Measurements from ENCODE around the gene EMC6.
A peak's percentile ranks its signal among the peaks of the same experiment; 100 is the strongest.

Gene EMC6

DNA sequence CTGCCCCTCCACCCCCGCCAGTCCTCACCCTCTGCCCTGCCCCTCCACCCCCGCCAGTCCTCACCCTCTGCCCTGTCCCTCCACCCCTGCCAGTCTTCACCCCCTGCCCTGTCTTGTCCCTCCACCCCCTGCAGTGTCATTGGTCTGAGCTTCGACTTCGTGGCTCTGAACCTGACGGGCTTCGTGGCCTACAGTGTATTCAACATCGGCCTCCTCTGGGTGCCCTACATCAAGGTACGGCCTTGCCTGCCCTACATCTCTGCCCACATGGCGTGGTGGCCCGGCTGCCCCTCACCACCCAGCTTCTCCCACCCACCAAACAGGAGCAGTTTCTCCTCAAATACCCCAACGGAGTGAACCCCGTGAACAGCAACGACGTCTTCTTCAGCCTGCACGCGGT, 12.3 kb upstream of the EMC6 start:
- no peak for DNase-seq (ENCODE audit: low spot score)

DNA sequence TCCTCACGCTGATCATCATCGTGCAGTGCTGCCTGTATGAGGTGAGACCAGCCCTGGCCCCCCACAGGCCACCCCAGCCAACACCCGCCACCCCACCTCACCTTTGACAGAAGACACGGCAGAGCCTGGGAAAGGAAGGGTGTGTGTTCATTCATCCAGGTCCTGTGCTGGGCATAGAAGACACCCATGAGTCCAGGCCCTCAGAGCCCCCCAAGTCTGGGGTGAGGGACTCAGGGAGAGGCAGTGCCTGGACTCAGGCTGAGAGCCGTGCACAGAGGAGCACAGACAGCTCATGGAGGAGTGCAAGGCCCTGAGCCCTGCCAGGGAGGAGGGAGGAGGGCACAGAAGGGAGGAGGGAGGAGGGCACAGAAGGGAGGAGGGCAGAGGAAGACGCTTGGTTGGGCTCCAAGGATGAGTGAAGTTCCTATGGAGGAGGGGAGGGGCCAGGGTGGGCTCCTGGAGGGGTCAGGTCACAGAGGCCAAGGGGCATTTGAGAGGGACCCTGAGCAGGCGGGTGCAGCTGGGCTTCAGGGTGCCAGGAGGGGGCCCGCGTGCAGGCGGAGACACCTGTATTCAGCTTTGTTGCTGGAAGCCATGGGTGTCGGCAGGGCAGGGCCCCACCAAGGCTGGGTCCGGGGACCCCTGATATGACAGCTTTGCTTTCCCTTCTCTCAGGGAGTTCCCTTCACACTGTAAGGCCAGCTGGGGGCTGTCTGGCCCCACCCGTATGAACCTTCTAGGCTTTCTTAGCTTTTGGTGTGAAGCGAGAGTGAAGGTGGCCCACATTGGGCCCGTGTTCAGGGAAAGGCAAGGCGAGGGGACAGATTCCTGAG, 11.6 kb upstream of the EMC6 start:
- no peak for DNase-seq (ENCODE audit: low spot score)

DNA sequence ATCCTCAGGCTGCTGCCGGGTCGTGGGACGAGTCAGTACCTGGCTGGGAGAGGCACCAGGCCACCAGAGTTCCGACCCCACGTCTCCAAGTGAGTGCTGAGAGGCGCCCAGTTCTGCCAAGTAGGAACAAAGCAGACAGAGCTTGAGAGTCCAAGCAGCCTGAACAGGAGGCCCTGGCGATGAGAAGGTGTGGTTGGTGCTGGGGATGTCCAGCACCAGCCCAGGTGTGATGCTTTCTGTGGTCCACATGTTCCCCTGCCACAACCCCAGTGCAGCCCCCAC, 11.1 kb upstream of the EMC6 start:
- DNase-seq (ENCODE audit: low spot score) = no peak

DNA sequence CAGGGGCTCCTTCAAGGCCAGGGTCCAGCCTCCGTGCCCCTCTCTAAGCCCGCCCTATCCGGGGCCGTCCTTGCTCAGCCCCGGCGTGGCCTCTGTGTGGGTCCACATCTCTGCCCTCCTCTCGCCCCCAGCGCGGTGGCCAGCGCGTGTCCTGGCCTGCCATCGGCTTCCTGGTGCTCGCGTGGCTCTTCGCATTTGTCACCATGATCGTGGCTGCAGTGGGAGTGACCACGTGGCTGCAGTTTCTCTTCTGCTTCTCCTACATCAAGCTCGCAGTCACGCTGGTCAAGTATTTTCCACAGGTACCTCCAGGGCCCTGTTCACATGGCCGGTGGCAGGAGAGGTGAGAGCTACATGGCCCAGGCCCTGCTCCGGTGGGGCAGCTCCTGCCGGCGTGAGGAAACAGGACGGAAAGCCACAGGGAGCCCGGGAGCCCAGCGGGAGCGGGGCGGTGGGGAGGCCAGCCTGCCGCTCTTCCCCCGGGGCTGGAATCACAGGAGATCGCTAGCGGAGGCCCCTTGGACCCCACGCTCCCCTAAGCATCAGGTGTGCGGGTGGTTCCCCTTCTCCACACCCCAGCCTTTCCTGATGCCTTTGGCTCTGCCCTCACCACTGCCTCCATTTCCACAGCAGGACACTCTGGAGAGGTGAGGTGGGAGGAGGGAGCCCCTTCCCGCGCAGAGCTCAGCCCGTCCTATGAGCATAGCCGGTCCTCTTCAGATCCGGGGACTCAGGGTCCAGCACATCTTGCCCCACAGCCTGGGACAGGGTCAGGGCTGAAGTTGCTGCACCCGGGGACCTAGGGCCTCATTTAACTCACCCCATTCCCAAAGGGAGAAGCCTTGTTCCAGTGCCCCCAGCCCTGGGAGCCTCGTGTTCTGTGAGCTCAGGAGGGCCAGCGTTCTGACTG, 10.5 kb upstream of the EMC6 start:
- no peak for DNase-seq (ENCODE audit: low spot score)

DNA sequence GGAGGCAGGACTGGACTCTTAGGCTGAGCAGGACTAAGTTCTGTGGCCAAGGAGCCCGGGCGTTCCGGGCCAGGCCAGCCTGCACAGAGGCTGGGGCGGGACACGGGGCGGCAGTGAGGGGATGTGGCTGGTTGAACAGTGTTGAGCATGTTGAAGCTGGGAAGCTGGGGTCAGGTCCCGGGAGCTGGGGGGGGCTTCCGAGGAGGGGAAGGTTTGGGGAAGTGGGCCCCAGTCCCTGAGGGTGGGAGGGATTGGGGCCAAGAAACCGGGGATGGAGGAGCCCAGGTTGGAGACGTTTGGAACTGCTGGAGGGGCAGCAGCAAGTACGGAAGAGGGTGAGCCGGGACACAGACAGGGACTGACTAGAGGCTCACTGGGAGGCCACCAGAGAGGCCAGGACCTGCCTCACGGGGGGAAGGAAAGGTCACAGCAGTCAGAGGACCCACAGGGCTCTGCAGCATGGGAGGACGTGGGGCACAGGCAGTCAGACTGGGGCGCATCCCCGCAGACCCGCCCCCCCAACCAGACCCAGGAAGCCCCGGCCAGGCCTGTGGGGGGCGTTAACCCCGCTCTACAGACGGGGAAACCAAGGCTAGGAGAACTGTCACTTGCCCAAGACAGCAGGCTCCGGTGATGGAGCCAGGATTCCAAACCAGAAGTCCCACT, 9.7 kb upstream of the EMC6 start:
- no peak for DNase-seq (ENCODE audit: low spot score)

DNA sequence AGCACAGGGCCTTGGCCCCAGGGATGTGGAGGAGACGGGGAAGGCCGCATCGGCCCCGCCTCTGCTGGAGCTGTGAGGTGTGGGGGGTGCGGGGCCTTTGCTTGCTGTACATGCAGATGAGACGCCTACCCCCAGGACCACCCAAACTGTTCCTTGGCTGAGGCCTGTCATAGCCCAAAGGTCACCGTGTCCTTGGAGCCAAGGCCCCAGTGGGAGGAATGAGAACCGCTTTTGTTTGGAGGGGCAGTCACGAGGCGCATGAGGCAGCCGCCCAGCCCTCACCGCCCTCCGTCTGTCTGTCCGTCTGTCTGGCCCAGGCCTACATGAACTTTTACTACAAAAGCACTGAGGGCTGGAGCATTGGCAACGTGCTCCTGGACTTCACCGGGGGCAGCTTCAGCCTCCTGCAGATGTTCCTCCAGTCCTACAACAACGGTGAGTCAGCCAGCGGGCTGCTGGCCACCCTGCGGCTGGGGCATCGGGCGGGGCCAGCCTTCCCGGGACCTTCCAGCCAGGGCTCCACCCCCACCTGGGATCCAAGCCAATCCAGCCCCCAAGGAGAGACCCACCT, 9.0 kb upstream of the EMC6 start:
- DNase-seq (ENCODE audit: low spot score) = peak; percentile 66

DNA sequence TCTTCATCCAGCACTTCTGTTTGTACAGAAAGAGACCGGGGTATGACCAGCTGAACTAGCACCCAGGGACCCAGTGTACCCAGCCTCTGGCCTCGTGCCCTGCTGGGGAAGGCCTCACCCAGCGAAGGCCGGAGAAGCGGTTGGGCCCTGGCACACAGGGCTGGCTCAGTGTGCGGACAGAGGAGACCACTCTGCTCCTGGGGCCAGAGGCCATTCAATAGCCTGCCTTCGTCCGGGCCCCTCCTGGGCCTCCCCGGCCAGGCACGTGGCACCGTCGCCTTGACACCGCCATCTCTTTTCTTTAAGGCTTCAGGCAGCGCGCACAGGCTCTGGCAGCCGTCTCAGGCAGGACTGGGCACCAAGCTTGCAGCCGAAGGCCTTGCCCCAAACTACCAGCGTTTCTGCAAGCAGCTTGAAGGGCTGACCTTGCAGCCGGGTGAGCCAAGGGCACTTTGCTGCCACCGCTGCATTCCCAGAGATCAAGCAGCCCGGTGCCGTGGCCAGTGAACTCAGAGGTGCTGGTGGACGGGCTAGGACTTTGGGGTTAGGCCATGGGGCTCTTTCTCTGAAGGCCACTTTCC, 8.2 kb upstream of the EMC6 start:
- no peak for DNase-seq (ENCODE audit: low spot score)

DNA sequence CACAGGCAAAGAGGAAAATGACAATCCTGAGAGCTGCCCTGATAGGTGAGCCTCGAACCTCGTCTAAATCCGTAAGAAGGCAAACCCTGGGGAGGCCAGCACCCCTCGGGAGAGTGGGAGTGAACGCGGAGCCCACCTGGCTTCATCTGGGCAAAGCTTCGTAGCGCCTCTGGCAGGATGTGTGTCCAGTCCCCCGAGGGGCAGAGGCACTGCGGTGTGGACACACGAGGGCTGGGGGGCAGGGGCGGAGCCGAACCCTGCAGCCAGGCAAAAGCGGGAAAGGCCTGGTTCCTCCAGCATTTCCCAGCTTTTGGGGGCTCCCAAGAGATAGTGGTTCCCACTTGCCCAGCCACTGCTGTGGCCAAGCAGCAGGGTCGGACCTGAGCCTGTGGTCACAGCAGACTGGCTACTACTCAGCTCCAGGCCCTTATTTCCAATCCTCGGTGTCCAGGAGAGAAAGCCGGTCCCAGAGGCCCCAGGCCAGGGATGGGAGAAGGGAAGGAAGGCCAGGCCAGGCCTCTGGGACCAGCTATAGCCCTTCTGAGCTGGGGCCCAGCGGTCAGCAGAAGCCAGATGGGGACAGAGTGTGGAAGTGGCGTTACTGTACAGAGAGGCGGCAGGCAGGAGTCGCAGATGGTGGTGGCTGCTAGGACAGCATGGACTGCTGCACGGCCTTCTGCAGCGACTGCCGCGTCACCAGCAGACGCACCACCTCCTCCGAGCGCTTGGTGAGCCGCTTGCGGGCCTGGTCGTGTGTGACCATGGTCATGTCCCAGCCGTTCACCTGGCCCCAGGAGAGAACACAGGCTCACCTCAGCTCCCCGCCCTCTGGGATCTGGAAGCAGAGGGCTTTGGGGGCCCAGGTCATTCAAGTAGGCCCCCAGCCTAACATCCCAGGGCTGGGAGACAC, 5.3 kb upstream of the EMC6 start:
- no peak for DNase-seq (ENCODE audit: low spot score)

DNA sequence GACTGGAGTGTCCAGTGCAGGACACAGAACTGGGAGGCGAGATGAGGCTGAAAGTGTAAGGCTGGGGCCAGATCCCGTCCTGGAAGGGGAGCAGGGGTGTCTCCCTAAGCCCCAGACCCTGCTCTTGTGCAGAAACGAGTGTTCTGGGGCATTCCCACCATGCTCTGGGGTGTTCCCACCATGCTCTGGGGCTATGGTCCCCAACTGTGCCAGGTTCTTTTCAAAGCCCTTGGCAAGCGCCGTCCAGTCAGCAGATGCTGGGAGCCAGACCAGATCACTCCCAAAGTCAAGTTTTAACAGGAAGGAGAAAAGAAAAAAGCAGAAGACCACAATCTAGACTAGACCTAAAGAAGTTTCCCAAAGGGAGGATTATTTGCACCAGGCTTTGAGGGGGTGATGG, 2.8 kb upstream of the EMC6 start:
- DNase-seq (ENCODE audit: low spot score) = no peak

DNA sequence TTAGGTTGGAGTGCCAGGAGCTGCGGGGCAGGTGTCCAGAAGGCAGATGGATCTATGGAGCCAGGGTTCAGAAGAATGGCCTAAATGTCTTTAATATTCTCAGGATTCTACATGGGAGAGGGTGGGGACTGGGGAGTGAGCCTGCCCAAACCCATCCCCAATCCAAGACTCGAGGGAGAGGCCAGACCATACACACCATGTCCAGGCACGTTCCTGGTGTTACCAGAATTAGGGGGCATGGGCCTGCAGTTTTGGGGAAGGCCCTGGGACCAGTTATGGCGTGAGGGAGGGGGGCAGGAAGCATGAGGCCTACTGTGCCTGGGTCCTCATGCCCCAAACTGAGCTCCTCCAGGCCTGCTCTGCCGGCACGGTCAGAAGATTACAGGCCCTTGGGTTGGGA, 2.1 kb upstream of the EMC6 start:
- no peak for DNase-seq (ENCODE audit: low spot score)

DNA sequence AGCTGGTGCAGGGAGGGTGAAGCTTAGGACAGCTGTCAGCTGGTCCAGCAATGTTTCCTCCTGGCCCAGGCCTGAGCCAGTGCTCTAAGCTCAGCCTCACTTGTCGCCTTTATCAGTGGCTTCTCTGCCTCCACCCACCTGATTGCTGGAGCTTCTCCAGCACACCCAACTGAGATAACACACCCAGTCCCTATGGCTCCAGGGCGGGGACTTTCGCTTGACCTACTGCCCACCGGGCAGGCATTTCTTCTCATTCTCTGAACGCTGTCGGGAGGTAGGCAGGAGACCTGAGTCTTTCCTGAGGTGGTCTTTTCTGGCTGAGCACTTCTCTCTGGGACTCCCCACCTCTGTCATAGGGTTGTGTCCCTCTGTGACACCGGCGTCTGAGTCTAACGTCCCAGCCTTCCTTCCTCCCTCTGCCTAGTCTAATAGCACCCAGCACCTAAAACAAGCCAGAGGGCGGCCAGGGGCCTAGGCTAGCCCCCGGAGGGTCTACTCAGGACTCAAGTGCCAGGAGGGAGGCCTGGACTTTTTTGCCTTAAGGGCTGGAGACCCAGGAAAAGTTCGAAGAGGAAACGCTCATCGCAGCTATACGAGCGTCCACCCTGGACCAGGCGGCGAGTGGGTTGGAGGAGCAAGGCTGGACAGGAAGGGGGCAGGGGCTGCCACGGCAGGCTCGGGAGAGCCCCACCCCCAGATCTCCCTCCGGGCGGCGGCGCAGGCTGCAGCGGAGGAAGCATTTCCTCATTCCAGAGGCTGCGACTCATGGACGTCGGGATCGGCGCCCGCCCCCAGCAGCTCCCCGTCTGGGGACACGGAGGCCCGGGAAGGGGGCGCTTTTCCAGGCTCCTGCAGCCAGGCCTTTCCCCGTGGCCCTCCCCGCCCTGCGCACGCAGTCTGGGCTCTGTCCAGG, 990 bp upstream of the EMC6 start:
- peak; percentile 94 for DNase-seq (ENCODE audit: low spot score)

DNA sequence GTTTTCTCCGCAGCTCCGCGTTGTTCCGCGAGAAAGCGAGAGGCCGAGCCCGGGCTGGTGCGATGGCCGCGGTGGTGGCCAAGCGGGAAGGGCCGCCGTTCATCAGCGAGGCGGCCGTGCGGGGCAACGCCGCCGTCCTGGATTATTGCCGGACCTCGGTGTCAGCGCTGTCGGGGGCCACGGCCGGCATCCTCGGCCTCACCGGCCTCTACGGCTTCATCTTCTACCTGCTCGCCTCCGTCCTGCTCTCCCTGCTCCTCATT, 404 bp downstream of the EMC6 start:
- no peak for DNase-seq (ENCODE audit: low spot score)

DNA sequence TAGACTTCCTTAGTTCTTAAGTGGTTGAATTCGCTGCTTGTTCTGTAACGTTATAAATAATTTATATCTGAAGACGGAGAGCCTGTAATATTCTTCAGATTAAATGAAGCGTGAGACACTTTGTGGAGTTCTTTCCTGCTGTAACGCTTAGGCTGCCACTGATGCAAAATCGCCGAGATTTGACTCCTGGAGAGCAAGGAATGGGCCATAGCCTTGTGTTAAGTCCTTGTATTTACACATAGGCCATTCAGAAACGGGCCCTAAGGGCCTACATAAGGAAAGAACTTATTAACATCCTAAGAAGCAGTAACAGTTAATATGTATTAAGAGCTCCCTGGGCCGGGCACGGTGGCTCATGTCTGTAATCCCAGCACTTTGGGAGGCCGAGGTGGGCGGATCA, 936 bp downstream of the EMC6 start:
- DNase-seq (ENCODE audit: low spot score) = no peak

DNA sequence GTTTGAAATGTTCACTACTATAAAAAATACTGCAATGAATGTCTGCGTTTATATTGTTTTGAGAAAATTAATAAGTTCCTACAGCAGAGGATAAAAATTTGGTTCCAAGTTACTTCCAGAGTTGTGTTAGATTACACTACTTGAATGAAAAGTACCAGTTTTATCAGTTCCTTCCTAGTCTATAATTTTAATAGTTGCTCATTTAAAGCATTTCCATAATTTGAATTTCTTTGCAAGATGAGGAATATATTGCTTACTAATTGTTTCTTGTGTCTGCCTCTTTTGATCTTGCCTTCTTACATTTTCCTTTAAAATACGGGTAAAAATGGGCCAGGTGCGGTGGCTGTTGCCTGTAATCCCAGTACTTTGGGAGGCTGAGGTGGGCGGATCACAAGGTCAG, 4.0 kb downstream of the EMC6 start:
- no peak for DNase-seq (ENCODE audit: low spot score)

DNA sequence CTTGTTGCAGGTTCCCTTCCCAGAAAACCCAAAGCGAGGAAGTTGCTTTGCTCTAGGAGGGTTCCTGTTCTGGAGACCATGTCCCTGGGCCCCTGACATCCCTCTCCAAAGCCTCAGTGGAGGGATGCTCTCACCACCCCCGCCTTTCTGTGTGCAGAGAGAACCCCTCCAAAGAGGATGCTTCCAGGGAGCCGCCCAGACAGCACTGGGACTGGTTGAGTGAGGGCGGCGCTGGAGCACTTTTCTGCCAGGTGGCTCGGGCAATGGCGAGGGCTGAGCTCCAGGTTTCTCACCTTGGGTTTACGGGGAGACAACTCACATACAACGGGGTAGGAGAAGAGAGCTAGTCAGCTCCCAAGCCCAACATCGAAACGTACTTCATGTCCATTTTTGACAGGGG, 7.3 kb downstream of the EMC6 start:
- DNase-seq (ENCODE audit: low spot score) = no peak

DNA sequence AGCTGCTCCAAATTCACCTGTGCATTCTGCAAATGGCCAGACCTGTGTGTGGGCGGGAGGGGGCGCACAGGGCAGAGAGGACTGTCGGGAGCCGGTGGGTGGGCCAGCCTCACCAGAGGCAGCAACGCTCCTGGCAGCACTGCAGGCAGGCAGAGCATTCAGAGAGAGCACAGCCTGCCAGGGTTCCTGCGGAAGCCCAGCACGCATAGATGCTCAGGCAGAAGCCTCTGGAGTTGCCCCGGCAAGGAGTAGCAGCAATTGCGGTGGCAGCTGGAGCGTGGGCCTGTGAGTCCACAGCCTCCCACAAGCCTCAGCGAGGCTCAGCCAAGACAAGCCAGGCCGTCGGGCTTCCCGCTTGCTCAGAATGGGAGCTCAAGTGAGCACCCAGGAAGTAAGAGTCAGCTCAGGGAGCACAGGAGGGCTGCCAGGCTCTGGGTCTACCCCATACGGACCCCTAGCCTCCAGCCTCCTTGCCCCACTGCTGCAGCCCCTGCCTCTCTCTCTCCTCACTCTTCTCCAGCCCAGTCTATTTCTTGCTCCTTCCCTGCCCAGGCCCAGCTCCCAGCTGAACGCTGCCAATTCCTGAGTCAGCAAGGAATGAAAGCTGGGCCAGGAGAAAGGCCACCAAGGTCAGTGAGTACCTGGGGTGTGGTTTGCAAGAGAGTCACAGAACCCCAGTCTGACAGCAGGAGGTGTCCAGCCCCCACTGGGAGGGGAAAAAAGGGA, 9.6 kb downstream of the EMC6 start:
- DNase-seq (ENCODE audit: low spot score) = peak; percentile 35

DNA sequence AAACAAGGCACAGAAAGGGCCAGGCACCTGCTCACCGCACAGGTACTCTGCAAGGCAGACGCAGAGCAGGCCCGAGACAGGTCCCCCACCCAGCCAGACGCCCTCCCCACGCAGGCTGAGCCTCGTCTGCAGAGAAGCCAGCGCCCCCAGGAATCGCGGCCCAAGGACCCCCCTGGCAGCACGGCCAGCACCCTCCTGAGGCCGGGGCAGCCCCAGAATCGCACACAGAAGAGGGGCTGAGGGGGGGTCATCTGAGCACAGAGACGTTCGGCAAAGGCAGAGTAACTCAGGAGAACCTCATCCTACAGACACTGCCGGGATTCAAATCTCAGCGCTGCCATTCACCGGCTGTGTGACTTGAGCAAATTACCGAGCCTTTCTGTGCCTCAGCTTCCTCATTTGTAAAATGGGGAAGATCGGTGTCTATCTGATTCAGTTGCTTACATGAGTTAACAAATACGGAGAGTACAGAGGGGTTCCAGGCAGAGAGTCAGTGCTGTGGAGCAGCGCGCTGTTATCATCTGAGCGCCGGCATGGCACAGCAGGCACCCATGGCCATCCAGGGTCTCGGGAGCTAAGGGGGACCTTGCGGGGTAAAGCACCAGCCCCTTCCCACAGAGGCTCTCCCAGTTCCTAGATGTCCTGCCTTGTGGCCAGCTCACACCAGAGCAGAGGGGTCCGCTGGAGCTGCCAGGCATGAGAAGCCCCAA, 10.4 kb downstream of the EMC6 start:
- no peak for DNase-seq (ENCODE audit: low spot score)

DNA sequence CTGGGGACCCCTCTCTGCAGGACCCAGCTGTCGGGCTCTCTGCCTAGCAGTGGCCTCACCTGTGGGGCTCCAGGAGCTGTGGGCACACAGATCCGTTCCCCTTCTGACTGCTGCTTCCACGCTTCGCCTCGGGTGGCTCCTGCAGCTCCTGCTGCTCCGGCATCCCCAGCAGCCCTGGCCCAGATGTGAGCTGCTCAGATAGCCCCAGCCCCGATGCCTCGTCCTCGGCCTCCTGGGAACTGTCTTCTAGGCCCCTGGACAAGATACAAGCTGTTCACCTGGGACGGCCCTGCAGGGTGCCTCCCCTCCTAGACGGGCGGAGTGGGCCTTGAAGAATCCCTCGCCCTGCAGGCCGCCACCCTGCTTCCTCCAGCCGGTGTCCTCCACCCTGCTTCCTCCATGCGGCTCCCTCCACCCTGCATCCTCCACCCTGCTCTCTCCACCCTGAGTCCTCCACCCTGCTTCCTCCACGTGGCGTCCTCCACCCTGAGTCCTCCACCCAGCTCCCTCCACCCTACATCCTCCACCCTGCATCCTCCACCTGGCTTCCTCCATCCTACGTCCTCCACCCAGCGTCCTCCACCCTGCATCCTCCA, 11.0 kb downstream of the EMC6 start:
- no peak for DNase-seq (ENCODE audit: low spot score)

DNA sequence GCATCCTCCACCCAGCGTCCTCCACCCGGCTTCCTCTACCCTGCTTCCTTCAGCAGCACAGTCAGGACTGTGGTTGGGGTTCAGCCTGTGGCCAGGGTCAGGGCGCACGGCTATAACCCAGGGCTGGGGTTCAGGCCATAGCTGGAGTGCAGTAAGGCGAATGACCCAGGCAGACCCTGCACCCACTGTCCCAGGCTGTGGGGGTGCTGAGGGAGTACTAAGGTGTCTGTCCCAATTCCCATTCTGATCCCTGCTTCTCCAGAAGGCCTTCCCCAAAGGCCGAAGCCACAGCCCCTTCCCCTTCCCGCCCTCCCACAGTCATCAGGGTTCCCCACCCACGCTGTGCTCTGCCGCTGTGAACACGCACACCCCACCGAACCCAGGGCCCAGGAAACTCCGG, 12.4 kb downstream of the EMC6 start:
- no peak for DNase-seq (ENCODE audit: low spot score)

Measured in kidney tubule cell (primary cell).